ENCODE results near the gene VWF. TPM values are rescaled to one million over a fixed set of nuclear protein-coding genes. Genes with fewer than 3 reads are reported as not detected.

VWF gene
- total and polyA plus RNA-seq, 2 of the 4 experiments (the other 2 are of a cell fraction), result under 0.01 to 0.09 TPM

DNA sequence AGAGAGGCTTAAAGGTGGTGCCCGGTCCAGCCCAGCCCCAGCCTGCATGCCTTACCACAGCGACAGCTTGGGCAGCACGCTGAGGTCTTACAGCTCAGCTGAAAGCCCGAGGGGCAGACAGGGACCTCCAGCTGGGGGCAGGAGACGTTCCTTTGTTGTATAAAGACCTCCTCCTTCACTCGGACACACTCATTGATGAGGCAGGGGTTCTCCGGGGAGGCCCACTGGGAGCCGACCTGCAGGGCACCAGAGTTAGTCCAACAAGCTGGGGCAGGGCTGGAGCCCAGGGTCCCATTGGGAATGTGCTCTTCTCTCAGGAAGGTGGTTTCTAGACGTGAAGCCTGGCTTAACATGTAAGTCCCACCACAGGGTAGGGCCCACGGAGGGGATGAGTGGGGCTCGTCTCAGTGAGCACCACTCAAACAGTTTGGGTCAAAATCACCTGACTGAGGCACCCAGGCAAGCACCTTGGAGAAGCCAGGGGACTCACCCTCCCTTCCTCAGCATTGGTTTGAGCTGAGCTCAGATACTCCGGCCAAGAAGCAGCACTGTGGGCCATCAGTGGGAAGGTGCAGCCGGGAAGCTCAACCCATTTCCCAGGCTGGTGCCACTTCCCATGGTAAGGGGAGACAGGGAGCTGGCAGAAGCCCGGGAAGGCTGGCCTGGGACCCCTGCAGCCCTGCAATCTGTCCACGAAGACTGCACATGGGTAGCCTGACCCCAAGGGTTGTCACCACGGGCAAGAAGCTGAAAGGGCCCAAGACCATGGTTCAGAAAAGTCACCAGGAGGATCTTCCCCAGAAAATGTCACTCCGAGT is 155.1 kb downstream of the VWF start:
- no peaks in the 10 kb centered on the region for H4K20me1 ChIP-seq (ENCODE audit: insufficient read depth, low read length)
- no peak overlapping the region for H4K91ac ChIP-seq (ENCODE audit: insufficient read depth, low read depth, low read length)
- H3K18ac ChIP-seq (ENCODE audit: low read depth, low read length), result no peak overlapping the region
- no peak overlapping the region for H4K5ac ChIP-seq (ENCODE audit: low read depth, low read length)
- ChIA-PET POLR2A (ENCODE audit: unreplicated experiment) (no interaction called here), CTCF (no interaction called here)
- no peak overlapping the region for H2BK15ac ChIP-seq (ENCODE audit: low read depth, low read length)
- in situ Hi-C loops (cut with MboI; ENCODE audit: low sequenced_read_pairs) (no loop called here), dilution Hi-C loops (cut with HindIII; ENCODE audit: low sequenced_read_pairs, unreplicated experiment) (no loop called here), intact Hi-C loops (cut with micrococcal nuclease) (loop anchor here (5.0 kb wide), 1 partner anchor 542 kb away; no protein-coding TSS in a partner anchor)
- no peaks in the 10 kb centered on the region for H3K79me1 ChIP-seq (ENCODE audit: low read depth in 1 of 2, low read length in 2 of 2)
- H3K27ac ChIP-seq (ENCODE audit: insufficient read depth, low read length), result no peak overlapping the region
- H3K27me3 ChIP-seq (ENCODE audit: control insufficient read depth, insufficient read depth, low read length), result peaks cover 55% of the 10 kb centered on the region
- H2BK20ac ChIP-seq (ENCODE audit: low read depth, low read length), result no peak overlapping the region
- peak overlapping the region; percentile 48 for H2AK9ac ChIP-seq (replicated peaks; ENCODE audit: low read depth, low read length, poor library complexity)
- H2BK120ac ChIP-seq (ENCODE audit: low read depth, low read length), result no peak overlapping the region
- no peak overlapping the region for H3K14ac ChIP-seq (replicated peaks; ENCODE audit: low read depth, low read length)
- 50% methylated on average over 7 of the region's 17 CpGs; no CpG with 5 or more reads in 1 of the 2 experiments for WGBS, 2 experiments (ENCODE audit: extremely low coverage in 2 of 2, insufficient read length in 1 of 2)
- no peak overlapping the region for H2BK5ac ChIP-seq (ENCODE audit: low read depth, low read length, poor library complexity, severe bottlenecking)
- H3K56ac ChIP-seq (ENCODE audit: extremely low read depth, insufficient read depth, low read length), result no peak overlapping the region
- H3K4ac ChIP-seq (ENCODE audit: low read depth, low read length), result no peak overlapping the region
- H3K9ac ChIP-seq (ENCODE audit: low read depth, low read length), result no peak overlapping the region
- H4K8ac ChIP-seq (ENCODE audit: low read depth in 2 of 2, low read length in 2 of 2), result no peak overlapping the region
- H3K4me1 ChIP-seq (ENCODE audit: control insufficient read depth, insufficient read depth, low read length), result no peaks in the 10 kb centered on the region
- H3K23ac ChIP-seq (ENCODE audit: low read depth, low read length), result no peak overlapping the region
- DNase-seq (no peak), ATAC-seq (ENCODE audit: low read depth) (no peak)
- H3K9me1 ChIP-seq (ENCODE audit: insufficient read depth, low read length), result no peaks in the 10 kb centered on the region
- no peak overlapping the region for H3K4me3 ChIP-seq (ENCODE audit: insufficient read depth, low read depth, low read length)
- no peak overlapping the region for H3K4me2 ChIP-seq (ENCODE audit: low read depth, low read length)
- no peak overlapping the region for H2AK5ac ChIP-seq (ENCODE audit: low read depth, low read length)
- no peaks in the 10 kb centered on the region for H3K9me3 ChIP-seq (ENCODE audit: control insufficient read depth, insufficient read depth, low read length)
- no peak for TF ChIP-seq FOS (IDR thresholded peaks at IDR 0.05; ENCODE audit: low read depth, low read length)
- no peak for TF ChIP-seq MXI1 (IDR thresholded peaks at IDR 0.05; ENCODE audit: borderline replicate concordance, low read depth, low read length)
- TF ChIP-seq MAFK (IDR thresholded peaks at IDR 0.05; ENCODE audit: low read depth, low read length), result no peak
- no peak for TF ChIP-seq RAD21 (IDR thresholded peaks at IDR 0.05; ENCODE audit: low read length)
- no peak for TF ChIP-seq MAZ (IDR thresholded peaks at IDR 0.05; ENCODE audit: borderline replicate concordance, low read depth, low read length)
- no peak for TF ChIP-seq POLR2A (IDR thresholded peaks at IDR 0.05; ENCODE audit: low read depth, low read length)
- TF ChIP-seq, protein P1, sequence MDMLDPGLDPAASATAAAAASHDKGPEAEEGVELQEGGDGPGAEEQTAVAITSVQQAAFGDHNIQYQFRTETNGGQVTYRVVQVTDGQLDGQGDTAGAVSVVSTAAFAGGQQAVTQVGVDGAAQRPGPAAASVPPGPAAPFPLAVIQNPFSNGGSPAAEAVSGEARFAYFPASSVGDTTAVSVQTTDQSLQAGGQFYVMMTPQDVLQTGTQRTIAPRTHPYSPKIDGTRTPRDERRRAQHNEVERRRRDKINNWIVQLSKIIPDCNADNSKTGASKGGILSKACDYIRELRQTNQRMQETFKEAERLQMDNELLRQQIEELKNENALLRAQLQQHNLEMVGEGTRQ (IDR thresholded peaks at IDR 0.05; ENCODE audit: low read depth, low read length), result no peak
- no peak for TF ChIP-seq RFX5 (IDR thresholded peaks at IDR 0.05; ENCODE audit: low read depth, low read length)
- no peak for TF ChIP-seq CHD1 (IDR thresholded peaks at IDR 0.05; ENCODE audit: low read depth, low read length)
- TF ChIP-seq SMC3 (IDR thresholded peaks at IDR 0.05; ENCODE audit: low read depth, low read length), result no peak
- no peak for TF ChIP-seq RCOR1 (IDR thresholded peaks at IDR 0.05; ENCODE audit: insufficient replicate concordance, low read length)
- H2AFZ ChIP-seq (replicated peaks; ENCODE audit: low read length, poor library complexity), result no peak overlapping the region
- no peaks in the 10 kb centered on the region for H3K36me3 ChIP-seq (ENCODE audit: control insufficient read depth, insufficient read depth, low read length)
- BruUV-seq (replicated peaks), result no TSS peak

Data from IMR-90 (cell line).